Activated T-helper 9 cell treated with anti-CD3 and anti-CD28 coated beads, Interleukin-2, amount 50 U/mL, for 16 hours (primary cell): ENCODE measurements around the gene CLSTN2.

ENCODE experiments used
- DNase-seq: peaks from one replicate; pipeline ENCODE4 v3.0.0-alpha.2; 2020; ENCODE audit warnings: low read depth

CLSTN2 gene

DNA sequence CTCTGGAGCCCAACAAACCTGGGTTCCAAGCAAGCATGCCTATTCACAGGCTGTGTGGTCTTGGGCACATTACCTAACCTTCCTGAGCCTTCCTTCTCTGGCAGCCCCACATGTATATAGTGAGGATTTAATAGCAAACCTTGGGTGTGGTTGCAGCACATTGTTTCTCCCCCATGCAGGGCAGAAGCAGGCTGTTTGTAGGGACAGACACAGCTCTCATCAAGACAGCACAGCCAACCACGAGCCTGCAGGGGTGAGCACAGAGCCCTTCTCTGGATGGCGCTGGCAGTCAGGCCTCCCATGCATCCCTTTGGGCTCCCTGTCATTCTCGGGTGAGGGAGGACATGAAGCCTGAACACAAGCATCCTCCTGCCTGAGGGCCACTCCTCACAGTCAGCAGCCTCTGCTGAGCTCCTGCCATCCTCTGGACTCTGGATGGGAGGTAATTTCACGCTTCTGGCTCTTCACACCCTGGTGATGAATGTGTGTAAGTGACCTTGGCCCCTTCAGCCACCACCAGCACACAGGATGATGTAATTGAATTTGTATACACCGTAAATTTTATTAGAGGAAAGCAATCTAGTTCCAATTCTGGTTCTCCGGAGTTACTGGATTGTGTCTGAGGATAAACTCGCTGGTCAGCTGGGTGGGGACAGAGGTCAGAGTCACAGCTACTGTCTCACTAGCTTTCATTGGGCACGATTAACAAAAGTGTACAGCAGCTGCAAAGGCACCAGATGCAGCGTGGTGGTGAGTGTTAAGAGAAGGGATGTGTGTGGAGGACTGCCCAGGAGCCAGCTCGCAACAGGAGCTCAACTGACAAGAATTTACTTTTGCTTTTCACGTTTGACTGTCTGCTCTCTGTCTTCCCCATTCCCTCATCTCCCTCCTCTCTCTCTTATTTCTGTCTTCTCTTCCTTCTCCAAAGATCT, 118.1 kb downstream of the CLSTN2 start:
- DNase-seq, result no peak

DNA sequence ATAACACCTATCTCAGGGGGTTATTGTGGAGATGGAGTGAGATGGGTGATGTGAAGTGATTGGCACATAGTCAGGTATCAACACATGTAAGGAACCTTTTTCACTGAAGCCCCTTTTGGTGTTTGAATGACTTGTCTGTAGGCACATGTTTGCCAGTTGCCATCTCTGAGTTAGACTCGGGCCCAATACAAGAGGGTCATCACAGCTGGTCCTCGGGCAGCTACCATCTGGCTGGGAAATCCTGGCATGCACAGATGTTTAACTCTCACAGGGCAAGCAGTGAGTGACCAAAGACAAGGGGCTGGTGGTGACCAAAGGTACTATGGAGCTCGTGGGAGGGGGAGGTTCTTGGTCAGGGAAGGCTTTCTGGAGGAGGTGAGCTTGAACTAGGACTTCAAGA, 118.8 kb downstream of the CLSTN2 start:
- no peak for DNase-seq

DNA sequence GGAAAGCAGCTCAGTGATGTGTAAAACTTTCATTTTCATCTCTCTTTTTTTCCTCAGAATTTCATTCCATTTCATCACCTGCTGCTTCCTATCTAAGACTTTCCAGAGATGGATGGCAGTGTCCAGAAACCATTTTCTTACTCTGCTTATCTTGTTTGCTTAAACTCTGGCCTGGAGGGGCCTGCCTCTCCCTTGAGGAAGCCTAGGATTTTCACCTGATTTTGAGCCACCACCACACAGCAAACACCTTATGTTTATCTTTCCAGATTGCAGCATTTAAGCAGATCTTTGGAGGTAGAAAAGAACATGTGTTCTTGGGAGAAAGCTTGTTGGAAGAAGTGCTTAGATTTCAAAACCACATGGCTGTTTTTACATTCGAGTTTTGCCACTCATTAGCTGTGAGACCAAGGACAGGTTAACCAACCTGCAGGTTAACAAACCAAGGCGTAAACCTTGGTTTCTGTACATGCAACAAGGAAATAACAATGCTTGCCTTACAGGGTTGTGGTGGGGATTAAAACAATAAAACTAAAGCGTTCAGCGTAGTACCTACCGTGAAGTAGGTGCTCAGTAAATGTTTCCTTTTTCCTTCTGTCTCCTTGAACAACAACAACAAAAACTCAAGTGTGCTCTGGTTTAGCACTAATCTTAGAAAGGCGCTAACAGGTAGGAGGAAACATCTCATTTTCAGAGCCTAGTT, 120.3 kb downstream of the CLSTN2 start:
- no peak for DNase-seq

DNA sequence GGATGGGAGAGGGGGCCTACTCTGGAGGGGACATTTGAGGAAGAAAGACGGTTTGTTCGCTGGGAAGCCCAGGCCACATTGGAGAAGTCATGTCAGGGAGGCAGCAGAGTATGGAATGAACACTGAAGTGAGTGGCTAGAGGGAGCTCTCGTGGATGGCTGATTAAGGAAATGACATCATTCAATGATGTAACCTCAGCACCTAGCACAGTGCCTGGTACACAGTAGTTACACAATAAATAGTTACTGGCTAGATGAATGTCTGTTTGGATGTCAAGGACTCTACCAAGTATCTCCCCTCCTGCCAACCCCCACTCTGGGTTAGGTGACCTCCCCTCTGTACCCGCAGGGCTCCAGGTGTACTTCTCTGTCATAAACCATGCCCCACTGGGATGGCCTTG, 121.1 kb downstream of the CLSTN2 start:
- no peak for DNase-seq

DNA sequence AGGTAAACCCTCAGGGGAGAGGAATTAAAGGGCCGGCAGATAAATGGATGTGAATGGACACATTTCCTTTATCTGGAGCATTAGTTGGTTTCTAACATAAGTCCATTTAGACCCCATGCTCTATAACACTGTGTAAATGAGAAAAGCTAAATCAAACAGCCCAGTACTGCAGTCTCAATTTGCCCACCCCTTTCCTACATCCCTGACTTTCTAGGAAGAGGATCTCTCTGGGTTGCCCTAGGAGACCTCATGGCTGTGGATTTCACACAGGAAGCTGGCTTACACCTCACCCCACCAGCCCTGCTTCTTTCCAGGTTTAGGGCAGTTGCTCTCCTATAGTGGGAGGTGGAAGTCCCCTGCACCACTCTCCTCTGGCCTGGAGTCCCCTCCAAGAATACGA, 126.2 kb downstream of the CLSTN2 start:
- no peak for DNase-seq

DNA sequence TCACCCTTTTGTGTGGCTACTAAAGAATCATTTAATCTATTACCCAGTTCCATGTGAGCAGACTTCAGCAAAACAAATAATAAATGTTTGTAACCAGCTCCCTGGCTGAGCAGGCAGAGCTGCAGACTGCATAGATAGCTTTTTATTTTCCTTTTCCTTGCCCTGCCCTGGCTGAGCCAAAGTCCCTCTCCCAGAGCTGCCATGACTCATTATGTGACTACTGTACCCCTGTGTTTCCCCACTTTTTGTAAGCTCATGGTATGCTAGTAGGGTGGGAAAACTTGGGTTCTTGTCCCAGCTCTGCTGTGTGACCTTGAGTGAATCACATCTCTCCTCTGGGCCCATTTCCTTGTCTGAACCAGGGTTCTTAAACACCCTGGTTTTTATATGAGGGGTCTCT, 127.5 kb downstream of the CLSTN2 start:
- DNase-seq, result no peak

DNA sequence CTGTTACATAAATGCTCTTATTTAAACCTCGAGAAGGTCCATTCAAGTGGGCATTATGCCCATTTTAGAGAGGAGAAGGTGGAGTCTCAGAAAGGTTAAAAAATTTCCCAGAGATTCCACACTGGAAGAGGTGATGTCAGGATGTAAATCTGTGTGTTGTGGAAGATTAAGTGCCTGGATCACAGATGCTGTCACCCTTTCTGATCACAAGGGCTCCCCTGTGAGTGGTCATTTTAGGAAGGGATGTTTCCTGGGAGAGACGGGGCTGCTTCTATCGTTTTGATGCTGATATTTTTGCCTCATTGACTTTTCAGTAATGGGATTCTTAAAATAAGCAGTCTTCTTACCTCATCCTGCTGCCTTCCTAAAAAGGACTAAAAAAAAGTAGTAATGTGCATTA, 132.5 kb downstream of the CLSTN2 start:
- no peak for DNase-seq

DNA sequence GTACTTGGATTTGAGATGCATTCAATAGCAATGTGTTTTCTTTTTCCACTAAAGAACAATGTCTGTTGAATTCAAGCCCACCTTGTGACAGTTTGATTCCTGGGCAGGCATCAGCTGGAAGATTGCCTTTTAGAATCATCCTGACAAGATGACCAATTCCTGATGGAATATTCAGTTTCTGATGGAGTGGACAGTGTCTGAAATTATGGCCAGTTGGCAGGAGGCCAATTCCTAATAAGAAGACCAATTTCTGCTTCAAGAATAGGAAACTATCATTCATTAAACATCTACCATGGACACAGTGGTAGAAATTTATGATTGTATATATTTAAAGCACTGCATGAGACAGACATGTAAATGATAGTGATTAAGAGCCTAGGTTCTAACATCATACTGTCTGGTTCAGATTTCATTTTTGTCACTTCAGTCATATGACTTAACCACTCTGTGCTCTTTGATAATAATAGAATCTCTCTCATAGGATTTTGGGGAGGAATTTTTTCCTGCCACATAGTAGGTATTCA, 133.6 kb downstream of the CLSTN2 start:
- no peak for DNase-seq

DNA sequence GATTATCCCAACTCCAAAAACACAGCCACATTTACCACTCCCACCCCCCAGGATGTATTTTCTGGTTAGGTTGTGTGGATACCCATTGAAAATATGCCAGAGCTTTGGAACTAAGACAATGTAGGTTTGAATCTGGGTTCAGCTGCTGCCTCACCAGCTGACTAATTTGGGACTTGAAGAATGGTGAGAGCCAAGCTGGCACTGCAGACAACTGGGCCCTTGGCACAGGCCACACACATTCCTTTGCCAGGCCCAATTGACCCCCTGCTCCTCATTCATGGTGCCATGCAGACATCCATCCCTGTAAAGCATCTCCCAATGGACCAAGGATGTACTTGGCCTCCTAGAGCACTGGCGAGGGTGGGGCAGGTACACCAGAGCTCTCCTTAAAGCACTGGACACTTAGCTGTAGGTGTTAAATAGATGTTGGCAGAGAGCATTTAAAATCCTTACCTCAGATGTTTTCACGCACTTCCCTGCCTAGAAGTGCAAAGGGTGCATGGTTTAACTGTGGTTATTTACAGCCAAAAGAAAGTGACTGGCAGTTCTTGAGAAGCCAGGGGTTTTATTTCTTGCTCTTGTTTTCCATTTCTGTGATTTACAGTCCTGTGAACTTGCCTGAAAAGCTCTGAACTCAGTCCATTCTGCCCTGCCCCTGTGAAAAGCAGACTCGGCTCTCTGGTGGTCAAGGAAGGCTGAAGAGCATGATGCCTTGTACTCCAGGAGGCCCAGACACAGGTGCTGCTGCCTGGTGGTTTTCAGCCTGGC, 138.5 kb downstream of the CLSTN2 start:
- DNase-seq, result no peak

DNA sequence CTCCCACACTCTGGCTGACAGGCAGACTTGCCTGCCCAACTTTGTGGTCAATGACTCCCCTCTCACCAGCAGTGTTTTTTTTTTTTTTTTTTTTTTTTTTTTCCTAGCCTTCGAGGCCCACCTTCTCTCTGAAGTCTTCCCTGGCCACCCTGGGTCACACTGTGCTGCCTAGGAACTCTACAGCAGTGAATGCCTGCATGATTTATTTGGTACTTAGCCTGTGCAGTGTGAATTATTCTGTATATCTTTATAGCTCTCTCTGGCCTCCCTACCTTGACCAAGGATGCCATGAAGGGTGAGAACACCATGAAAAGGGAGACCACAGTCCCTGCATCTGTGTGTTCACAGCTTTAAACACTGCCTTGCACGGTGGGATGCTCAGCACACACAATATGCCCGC, 141.6 kb downstream of the CLSTN2 start:
- no peak for DNase-seq

DNA sequence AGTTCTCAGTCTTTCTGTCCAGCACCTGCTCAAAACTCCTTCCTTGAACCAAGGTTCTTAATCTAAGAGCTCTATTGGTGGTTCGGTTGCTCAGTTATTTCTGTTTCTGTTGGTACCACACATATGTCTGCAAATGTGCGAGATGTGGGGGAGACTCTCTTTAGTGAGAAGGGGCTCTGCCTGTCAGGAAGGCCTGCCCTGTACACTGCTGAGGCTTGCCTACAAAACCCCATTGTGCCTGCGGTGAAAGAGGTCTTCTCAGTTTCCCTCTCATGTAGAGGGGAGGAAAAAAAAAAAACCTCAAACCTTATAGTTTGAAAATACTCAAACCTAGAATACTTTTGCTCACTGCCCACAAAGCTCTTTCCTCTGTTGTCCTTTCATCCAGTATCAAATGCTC, 142.4 kb downstream of the CLSTN2 start:
- DNase-seq, result no peak

DNA sequence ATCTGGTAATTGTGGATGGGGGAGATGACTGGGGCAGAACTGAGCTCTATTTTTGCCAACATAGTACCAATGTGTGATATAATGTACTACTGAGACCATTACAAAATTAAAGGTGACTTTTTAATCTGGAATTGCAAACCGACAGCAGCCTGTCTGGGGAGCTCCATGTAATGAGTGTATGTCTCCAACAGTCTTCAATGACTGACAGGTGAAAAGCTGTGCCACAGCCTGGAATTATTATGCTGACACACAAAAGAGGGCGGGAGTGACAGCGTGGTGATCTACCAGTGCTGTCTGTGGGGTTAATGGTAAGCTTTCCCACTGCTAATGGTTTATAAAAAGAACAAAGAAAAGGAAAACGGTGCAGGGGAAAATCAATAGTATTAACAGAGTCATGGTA, 143.4 kb downstream of the CLSTN2 start:
- no peak for DNase-seq

DNA sequence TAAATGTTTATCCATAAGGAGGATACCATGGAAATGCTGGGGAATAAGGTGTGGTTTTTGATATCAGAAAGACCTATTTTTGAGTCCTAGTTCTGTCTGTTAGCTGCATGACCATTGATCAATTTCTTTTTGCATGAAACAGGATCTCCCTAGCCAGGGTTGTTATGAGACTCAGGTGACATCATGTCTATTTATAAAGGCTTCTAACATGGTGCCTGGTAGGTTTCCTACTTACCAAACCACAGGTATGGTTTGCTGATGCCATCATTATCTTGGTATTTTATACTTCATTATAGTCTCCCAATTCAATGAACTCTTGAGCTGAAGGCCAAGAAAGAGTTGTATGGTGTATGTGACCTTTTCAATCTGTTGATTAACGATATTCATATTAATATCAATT, 144.0 kb downstream of the CLSTN2 start:
- no peak for DNase-seq

DNA sequence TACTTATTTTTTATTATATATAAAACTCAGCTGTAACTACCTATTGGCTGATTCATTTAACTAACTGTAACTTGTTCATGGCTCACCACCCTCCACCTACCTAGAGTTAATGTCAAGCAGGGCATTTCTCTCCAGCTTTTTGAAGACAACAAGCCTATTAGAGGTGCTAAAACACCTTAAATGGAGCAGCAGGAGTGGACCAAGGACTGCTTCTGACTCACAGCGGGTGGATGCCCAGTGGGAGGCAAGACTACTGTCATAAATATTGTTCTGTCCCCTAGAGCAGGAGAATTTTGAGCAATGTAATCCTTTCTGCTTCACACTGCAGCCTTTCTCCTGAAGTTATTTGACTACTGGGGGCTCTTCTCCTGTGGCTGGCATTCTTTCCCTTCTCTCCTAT, 146.9 kb downstream of the CLSTN2 start:
- no peak for DNase-seq

DNA sequence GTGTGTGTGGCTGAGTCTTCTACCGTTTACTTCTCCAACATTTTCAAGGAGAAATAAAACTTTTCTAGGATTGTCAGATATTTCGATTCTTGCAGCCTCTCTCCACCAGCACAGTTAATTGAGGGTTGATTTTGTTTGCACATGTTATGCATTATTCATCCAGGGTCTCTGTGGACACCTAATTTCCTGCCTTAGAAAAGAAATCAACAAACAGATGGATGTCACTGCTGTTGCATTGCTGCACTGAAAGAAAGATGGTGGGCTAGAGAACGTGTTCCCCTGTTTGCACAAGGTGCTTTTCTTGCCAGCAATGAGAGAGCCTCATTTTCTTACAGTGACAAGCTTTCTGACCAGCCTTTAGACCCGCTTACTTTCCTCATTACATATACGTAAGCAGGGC, 150.0 kb downstream of the CLSTN2 start:
- DNase-seq, result no peak

DNA sequence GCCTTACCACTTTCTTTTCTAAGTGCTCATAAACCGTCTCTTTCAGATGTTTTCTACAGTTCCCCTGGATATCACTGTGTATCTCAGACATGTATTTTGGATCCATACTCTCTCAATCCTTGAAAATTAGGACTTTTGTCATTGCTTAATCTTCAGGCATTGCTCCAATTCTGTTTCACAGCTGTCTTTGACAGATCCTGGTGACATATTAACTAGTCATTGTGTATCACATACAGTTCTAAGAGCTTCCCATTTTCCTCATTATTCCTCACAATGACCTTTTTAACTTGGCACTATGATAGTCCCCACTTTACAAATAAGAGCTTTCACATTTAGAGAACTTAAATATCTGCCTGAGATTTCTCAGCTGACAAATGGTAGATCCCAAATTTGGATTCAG, 151.7 kb downstream of the CLSTN2 start:
- no peak for DNase-seq

DNA sequence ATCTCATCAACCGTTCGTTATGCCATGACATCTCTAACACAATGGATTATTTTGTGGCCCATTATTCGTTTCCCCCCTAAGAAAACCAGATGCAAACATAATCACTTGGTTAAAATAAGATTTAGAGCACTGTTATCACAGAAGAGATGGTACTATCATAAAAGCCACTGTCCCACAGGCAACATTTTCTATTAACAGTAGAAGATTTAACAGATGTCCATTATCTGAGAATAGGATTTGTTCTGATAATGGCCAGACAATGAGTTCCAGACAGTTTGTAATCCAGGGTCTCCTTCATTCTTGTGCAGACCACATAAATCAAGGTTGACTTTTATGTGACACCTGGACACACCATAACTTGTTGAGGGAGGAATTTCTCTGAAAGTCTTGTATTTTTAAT, 153.1 kb downstream of the CLSTN2 start:
- DNase-seq, result no peak

DNA sequence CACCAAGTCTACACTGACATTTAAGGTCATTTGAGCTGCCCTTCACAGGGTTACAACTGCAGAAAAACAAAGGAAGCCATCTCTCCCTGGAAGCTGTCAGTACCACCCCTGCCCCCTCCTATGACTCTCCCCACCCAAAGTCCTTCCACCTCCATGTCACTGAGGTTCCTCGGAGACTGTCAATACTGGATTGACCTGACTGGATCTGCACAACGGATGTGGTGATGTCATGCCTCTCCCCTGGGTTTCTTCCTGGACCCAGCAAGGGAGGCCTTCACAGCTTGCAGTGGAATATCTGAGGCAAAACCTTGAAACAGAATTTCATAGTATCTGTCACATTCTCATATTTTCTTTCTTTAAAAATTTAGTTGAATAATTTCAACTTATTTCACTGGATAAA, 153.5 kb downstream of the CLSTN2 start:
- DNase-seq, result no peak

DNA sequence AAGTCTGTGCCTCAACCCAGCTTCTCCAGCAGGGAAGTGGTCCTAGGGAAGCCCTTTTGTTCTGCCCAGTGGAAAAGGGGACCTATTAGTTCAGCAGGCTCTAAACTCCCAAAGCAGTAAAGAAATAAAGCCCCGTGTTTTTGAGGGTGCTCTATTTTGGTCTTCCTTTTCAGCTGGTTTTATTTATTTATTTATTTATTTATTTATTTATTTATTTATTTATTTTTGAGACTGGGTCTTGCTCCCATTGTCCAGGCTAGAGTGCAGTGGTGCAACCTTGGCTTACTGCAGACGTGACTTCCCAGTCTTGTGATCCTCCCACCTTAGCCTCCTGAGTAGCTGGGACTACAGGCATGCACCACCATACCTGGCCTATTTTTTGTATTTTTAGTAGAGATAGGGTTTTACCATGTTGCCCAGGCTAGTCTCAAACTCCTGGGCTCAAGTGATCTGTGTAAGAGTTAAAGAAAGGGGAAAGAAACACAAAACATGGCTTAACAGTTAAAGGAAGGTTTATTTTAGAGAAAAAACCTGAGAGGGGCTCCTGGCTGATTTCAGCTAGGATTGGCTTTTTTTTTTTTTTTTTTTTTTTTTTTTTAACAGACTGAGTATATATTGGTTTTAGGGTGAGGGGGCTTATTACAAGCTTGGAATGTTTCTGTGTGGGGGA, 154.6 kb downstream of the CLSTN2 start:
- no peak for DNase-seq

DNA sequence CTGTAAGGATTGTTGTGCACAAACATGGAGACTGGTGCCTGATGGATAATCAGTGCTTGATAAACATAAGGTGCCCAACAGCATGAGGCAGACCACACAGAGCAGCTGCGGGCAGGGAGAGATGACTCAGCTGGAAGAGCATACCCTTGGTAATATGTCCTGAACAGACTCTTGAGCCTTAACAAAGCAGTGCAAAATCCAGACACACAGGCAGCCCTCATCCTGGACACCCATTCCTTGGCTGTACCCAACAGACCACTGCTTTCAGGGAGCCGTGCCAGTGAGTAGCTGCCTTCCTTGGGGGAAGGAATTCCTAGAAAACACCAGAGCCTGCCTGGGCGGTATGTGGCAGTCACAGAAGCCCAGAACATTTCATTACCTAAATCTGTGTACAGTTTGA, 156.2 kb downstream of the CLSTN2 start:
- DNase-seq, result no peak

DNA sequence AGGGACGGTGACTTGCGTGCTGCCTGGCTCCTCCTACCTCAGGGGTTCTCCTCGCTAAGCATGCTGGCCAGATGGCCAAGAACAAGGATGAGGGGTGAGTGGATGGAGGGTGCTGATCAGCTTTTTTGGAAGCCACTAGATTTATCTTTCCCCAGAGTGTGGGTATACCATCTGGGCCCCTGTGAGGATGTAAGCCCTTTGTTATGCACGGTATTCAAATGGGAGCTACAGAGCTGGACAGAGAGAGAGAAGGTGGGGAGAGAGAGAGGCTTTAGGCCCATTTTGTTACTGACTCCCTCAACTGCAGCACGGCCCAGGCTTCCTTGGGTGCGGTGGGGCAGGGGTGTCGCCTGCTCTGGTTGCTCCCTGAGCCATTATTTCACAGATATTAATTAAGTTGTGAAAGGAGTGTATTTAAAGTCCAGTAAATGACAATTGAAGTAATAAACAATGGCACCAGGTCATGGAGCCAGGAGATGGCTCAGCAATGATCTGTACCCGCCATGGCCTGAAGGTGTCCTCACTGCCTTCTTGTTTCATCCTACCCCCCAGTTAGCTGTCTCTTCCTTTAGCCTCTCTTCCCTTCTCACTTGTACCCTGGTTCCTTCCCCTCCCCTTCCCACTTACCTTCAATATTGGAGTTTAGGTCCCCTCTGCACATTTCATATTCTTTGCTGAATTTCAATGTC, 158.0 kb downstream of the CLSTN2 start:
- DNase-seq, result no peak
